ENCODE measurements around the gene SEZ6.

DNA sequence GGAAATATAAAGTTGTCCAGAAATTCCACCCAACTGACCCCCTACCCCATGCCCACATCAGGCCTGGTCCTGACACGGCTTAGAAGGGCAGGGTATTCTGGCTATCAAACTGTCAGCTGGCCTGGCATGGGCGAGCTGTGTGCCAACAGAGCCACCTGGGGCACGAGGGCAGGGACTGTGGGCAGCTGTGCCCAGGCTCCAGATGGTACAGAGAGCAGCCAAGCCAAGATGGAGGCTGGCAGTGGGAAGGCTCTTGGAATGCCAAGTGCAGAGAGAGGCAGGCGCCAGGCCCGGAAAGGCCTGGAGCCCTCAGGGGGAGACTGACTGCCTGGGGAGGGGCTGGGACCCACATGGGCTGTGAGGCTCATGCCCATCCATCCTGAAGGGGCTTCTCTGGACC lies 30.2 kb downstream of the SEZ6 start:
- TF ChIP-seq, protein P1, sequence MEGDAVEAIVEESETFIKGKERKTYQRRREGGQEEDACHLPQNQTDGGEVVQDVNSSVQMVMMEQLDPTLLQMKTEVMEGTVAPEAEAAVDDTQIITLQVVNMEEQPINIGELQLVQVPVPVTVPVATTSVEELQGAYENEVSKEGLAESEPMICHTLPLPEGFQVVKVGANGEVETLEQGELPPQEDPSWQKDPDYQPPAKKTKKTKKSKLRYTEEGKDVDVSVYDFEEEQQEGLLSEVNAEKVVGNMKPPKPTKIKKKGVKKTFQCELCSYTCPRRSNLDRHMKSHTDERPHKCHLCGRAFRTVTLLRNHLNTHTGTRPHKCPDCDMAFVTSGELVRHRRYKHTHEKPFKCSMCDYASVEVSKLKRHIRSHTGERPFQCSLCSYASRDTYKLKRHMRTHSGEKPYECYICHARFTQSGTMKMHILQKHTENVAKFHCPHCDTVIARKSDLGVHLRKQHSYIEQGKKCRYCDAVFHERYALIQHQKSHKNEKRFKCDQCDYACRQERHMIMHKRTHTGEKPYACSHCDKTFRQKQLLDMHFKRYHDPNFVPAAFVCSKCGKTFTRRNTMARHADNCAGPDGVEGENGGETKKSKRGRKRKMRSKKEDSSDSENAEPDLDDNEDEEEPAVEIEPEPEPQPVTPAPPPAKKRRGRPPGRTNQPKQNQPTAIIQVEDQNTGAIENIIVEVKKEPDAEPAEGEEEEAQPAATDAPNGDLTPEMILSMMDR (IDR thresholded peaks at IDR 0.05), result no peak
- TF ChIP-seq POLR2AphosphoS5 (IDR thresholded peaks at IDR 0.05; ENCODE audit: insufficient read depth in 1 of 2, low read depth in 1 of 2), result no peak

All from vagina (tissue), 2 donors.